Adrenal gland (tissue), 5 donors: Measurements from ENCODE around the gene RNF135.

Source experiments
- CTCF ChIP-seq, 6 experiments: fragments of 450-650 bp in 4 of 6; fragments of 200-600 bp in 2 of 6; sonication (generic) in 1 of 6; IDR thresholded peaks; 1 replicate in 5 of 6; 2 replicates in 1 of 6; pipeline versions ENCODE4 v1.5.1 to v1.8.0; 2016 to 2021; ENCODE audit warnings: antibody characterized with exemption in 6 of 6, mild to moderate bottlenecking in 2 of 6, moderate library complexity in 1 of 6
- POLR2A ChIP-seq, 2 donors: fragments of 450-650 bp; IDR thresholded peaks; one replicate each; pipeline ENCODE4 v1.6.1; 2017; ENCODE audit warnings: antibody characterized with exemption in 2 of 2, mild to moderate bottlenecking in 2 of 2, moderate library complexity in 1 of 2
- donor health status: DM: no; HTN: no; CAD: no.

DNA sequence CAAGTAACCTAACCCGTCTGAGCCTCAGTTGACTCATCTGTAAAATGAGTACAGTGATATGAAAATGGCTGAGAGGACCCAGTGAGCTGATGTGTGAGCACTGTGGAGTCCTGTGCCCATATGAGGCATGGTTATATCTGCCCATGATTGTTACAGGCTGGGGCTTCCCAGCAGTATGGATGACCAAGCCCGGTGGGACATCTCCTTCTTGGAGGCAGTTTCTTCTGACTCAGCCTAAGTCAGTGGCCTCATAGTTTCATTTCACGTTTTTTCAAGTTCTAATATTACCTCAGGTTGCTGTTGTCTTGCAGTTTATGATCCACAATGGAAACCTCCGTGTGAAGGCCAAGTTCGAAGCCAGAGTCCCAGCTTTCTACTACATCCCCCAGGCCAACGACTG, 44.3 kb upstream of the RNF135 start:
- TF ChIP-seq CTCF (IDR thresholded peaks at IDR 0.05) (no peak), POLR2A (IDR thresholded peaks at IDR 0.05) (no peak)
